ENCODE measurements around the gene UGT3A2.

Gene UGT3A2

DNA sequence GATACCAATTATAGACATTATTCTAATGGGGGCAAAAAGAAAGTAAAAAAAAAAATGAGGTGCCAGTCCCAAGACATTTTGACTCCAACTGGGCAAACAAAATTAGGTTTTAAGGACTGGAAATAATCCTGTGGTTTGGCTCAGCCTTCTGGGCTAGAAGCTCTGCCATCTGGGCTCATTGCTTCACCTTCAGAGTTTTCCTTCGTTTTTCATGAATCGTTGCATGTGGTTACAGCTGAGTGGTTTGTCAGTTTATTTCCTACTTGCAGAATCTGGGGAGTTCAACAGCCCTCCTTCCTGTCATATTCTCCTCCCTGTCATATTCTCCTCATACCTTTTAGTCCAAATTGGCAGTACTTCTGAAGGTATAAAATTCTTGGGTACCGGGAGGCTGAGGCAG is 12.0 kb downstream of the UGT3A2 start:
- Histone ChIP-seq H3K23ac (ENCODE audit: low read depth, low read length, poor library complexity) (no peak overlapping the region), H3K9me3 (replicated peaks in 1 of 2; ENCODE audit: control insufficient read depth in 2 of 2, insufficient read depth in 1 of 2, low read depth in 1 of 2, low read length in 2 of 2) (no peaks in the 10 kb centered on the region)

DNA sequence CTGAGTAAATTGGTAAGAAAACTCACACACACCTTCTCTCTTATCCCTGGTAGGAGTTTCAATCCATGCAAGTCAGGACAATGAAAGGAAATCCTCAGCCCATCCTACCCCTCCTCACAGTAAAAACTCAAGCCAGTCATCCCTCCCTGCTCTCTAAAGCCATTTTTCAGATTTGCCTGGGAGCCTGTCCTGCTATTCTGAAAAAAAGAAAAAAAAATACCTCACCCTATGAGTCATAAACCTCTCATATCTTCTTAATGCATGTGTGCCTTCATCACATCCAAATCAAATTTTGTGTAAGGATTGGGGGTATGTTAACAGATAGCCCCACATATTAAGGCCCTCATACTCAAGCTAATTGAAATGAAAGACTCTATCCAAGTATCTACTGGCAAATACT is 14.1 kb downstream of the UGT3A2 start:
- Histone ChIP-seq H3K18ac (ENCODE audit: low read length) (no peak overlapping the region), H3K4me3 (ENCODE audit: low read length in 2 of 2) (no peak overlapping the region), H3K14ac (ENCODE audit: low read length) (no peak overlapping the region), H2BK5ac (ENCODE audit: low read length) (no peak overlapping the region), H3K36me3 (replicated peaks in 1 of 2; ENCODE audit: control insufficient read depth in 2 of 2, insufficient read depth in 2 of 2, low read length in 2 of 2) (no peaks in the 10 kb centered on the region), H3K4me2 (ENCODE audit: insufficient read depth, low read length, poor library complexity, severe bottlenecking) (no peak overlapping the region), H2AFZ (ENCODE audit: low read length) (no peak overlapping the region), H3K27me3 (ENCODE audit: control insufficient read depth in 3 of 3, insufficient read depth in 3 of 3, low read depth in 1 of 3, low read length in 3 of 3) (peaks cover 0 to 4% (median 0%) of the 10 kb centered on the region in 3 experiments), H3K27ac (replicated peaks; ENCODE audit: low read length) (no peak overlapping the region), H3K4ac (ENCODE audit: low read length) (no peak overlapping the region), H2BK12ac (ENCODE audit: low read length) (no peak overlapping the region), H3K23ac (ENCODE audit: low read depth, low read length, poor library complexity) (no peak overlapping the region), H3K9ac (ENCODE audit: low read depth, low read length, poor library complexity) (no peak overlapping the region), H3K79me1 (ENCODE audit: low read depth, low read length) (peaks cover 1% of the 10 kb centered on the region), H2BK15ac (ENCODE audit: low read length) (no peak overlapping the region), H2BK120ac (ENCODE audit: low read depth, low read length) (no peak overlapping the region), H2AK5ac (ENCODE audit: low read depth, low read length) (no peak overlapping the region), H3K9me3 (replicated peaks in 1 of 2; ENCODE audit: control insufficient read depth in 2 of 2, insufficient read depth in 1 of 2, low read depth in 1 of 2, low read length in 2 of 2) (no peaks in the 10 kb centered on the region), H3K4me1 (ENCODE audit: control insufficient read depth in 2 of 2, insufficient read depth in 1 of 2, low read depth in 1 of 2, low read length in 2 of 2) (peaks cover 0 to 8% of the 10 kb centered on the region in 2 donors), H4K91ac (ENCODE audit: low read depth, low read length, poor library complexity) (no peak overlapping the region), H4K8ac (ENCODE audit: low read depth, low read length) (no peak overlapping the region)
- no peak for DNase-seq (ENCODE audit: low spot score)

More for the DNA sequence above, 12.0 kb downstream of the UGT3A2 start:
- Histone ChIP-seq H3K36me3 (replicated peaks in 1 of 2; ENCODE audit: control insufficient read depth in 2 of 2, insufficient read depth in 2 of 2, low read length in 2 of 2) (no peaks in the 10 kb centered on the region), H4K91ac (ENCODE audit: low read depth, low read length, poor library complexity) (no peak overlapping the region), H3K4me3 (ENCODE audit: low read length in 2 of 2) (no peak overlapping the region), H2BK12ac (ENCODE audit: low read length) (no peak overlapping the region), H3K79me1 (ENCODE audit: low read depth, low read length) (no peaks in the 10 kb centered on the region), H2BK120ac (ENCODE audit: low read depth, low read length) (no peak overlapping the region), H2BK15ac (ENCODE audit: low read length) (no peak overlapping the region), H3K27ac (replicated peaks; ENCODE audit: low read length) (no peak overlapping the region), H4K8ac (ENCODE audit: low read depth, low read length) (no peak overlapping the region), H3K18ac (ENCODE audit: low read length) (no peak overlapping the region), H3K4me1 (ENCODE audit: control insufficient read depth in 2 of 2, insufficient read depth in 1 of 2, low read depth in 1 of 2, low read length in 2 of 2) (peaks cover 0 to 7% of the 10 kb centered on the region in 2 donors), H3K9ac (ENCODE audit: low read depth, low read length, poor library complexity) (no peak overlapping the region), H2BK5ac (ENCODE audit: low read length) (no peak overlapping the region), H3K4me2 (ENCODE audit: insufficient read depth, low read length, poor library complexity, severe bottlenecking) (no peak overlapping the region), H2AFZ (ENCODE audit: low read length) (no peak overlapping the region), H2AK5ac (ENCODE audit: low read depth, low read length) (no peak overlapping the region), H3K14ac (ENCODE audit: low read length) (no peak overlapping the region), H3K4ac (ENCODE audit: low read length) (no peak overlapping the region), H3K27me3 (ENCODE audit: control insufficient read depth in 3 of 3, insufficient read depth in 3 of 3, low read depth in 1 of 3, low read length in 3 of 3) (peaks cover 0 to 4% (median 0%) of the 10 kb centered on the region in 3 experiments)
- DNase-seq (ENCODE audit: low spot score): no peak
- no CpG with 5 or more reads among the region's 3 CpGs for WGBS, 2 donors (ENCODE audit: extremely low coverage in 2 of 2, insufficient read length in 2 of 2, insufficient replicate concordance in 1 of 2)

DNA sequence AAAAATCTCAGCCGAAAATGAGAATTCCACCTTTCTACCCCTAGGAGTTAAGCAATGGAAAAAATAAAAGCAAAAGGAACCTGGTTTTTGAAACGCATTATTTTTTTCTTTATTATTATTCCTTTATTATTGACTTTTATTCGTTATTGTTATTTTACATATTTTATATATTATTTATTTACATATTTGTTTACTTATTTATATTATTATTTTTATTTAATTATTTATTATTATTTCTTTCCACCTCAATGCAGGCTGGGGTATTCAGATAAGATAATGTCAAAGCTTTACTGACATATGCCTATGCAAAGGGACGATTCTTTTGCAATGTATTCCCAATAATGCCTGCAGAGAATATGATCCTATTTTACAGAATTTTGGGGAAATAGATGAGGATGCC is 16.7 kb downstream of the UGT3A2 start:
- Histone ChIP-seq H3K9ac (ENCODE audit: low read depth, low read length, poor library complexity) (no peak overlapping the region), H2AK5ac (ENCODE audit: low read depth, low read length) (no peak overlapping the region), H3K4me1 (ENCODE audit: control insufficient read depth in 2 of 2, insufficient read depth in 1 of 2, low read depth in 1 of 2, low read length in 2 of 2) (peaks cover 0 to 2% of the 10 kb centered on the region in 2 donors), H3K79me1 (ENCODE audit: low read depth, low read length) (peaks cover 2% of the 10 kb centered on the region), H3K9me3 (replicated peaks in 1 of 2; ENCODE audit: control insufficient read depth in 2 of 2, insufficient read depth in 1 of 2, low read depth in 1 of 2, low read length in 2 of 2) (no peaks in the 10 kb centered on the region), H3K36me3 (replicated peaks in 1 of 2; ENCODE audit: control insufficient read depth in 2 of 2, insufficient read depth in 2 of 2, low read length in 2 of 2) (no peaks in the 10 kb centered on the region), H2BK5ac (ENCODE audit: low read length) (no peak overlapping the region), H3K14ac (ENCODE audit: low read length) (no peak overlapping the region), H2BK15ac (ENCODE audit: low read length) (no peak overlapping the region), H2AFZ (ENCODE audit: low read length) (no peak overlapping the region), H3K18ac (ENCODE audit: low read length) (no peak overlapping the region), H3K4me3 (ENCODE audit: low read length in 2 of 2) (no peak overlapping the region), H3K4me2 (ENCODE audit: insufficient read depth, low read length, poor library complexity, severe bottlenecking) (no peak overlapping the region), H3K4ac (ENCODE audit: low read length) (no peak overlapping the region), H2BK12ac (ENCODE audit: low read length) (no peak overlapping the region), H3K23ac (ENCODE audit: low read depth, low read length, poor library complexity) (no peak overlapping the region), H3K27me3 (ENCODE audit: control insufficient read depth in 3 of 3, insufficient read depth in 3 of 3, low read depth in 1 of 3, low read length in 3 of 3) (peaks cover 0 to 4% (median 0%) of the 10 kb centered on the region in 3 experiments), H4K8ac (ENCODE audit: low read depth, low read length) (no peak overlapping the region), H3K27ac (replicated peaks; ENCODE audit: low read length) (no peak overlapping the region), H2BK120ac (ENCODE audit: low read depth, low read length) (no peak overlapping the region), H4K91ac (ENCODE audit: low read depth, low read length, poor library complexity) (no peak overlapping the region)
- DNase-seq (ENCODE audit: low spot score): no peak
- no CpG with 5 or more reads among the region's 4 CpGs for WGBS, 2 donors (ENCODE audit: extremely low coverage in 2 of 2, insufficient read length in 2 of 2, insufficient replicate concordance in 1 of 2)

DNA sequence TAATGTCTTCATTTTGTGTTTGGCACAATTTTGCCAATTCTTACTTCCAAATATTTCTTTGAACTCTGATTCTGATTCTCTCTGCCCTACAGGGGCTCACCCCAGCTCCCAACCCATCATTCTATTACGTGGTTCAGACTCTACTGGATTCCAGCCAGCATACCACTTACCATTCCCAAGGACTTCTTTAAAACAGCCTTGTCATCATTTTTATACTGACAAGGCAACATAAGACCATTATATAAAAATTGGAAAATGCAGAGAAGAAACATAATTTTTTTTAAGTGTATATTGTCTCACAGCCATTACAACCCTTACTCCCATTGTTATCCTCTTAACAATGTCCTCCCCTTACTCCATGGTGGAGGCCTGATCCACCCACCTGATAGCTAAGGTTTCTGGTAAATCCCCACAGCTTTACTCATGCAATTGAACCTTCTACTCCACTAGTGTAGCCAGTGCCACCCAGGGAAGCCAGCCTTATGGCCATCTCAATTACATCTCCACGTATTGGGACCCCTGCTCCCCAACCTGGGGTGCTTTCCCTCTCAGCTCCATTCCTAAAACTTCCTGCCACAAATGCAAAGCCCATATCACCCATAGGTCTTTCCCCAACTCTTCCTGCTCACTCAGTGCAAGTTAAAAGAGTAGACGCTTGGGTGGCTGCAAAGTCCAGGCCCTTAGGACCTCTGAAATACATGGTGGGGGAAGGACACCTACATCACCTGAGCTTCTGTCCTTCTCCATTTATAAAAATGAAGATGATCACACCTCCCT is 19.1 kb downstream of the UGT3A2 start:
- Histone ChIP-seq H3K4me3 (ENCODE audit: low read length in 2 of 2) (no peak overlapping the region), H3K14ac (ENCODE audit: low read length) (no peak overlapping the region), H2BK15ac (ENCODE audit: low read length) (no peak overlapping the region), H4K8ac (ENCODE audit: low read depth, low read length) (peak overlapping the region; percentile 10), H3K4me1 (ENCODE audit: control insufficient read depth in 2 of 2, insufficient read depth in 1 of 2, low read depth in 1 of 2, low read length in 2 of 2) (peaks cover 0 to 2% of the 10 kb centered on the region in 2 donors), H3K9me3 (replicated peaks in 1 of 2; ENCODE audit: control insufficient read depth in 2 of 2, insufficient read depth in 1 of 2, low read depth in 1 of 2, low read length in 2 of 2) (no peaks in the 10 kb centered on the region), H2AFZ (ENCODE audit: low read length) (no peak overlapping the region), H3K9ac (ENCODE audit: low read depth, low read length, poor library complexity) (no peak overlapping the region), H3K27ac (replicated peaks; ENCODE audit: low read length) (no peak overlapping the region), H3K27me3 (ENCODE audit: control insufficient read depth in 3 of 3, insufficient read depth in 3 of 3, low read depth in 1 of 3, low read length in 3 of 3) (no peaks in the 10 kb centered on the region), H4K91ac (ENCODE audit: low read depth, low read length, poor library complexity) (no peak overlapping the region), H2BK120ac (ENCODE audit: low read depth, low read length) (no peak overlapping the region), H3K18ac (ENCODE audit: low read length) (no peak overlapping the region), H2BK5ac (ENCODE audit: low read length) (no peak overlapping the region), H3K4me2 (ENCODE audit: insufficient read depth, low read length, poor library complexity, severe bottlenecking) (no peak overlapping the region), H2BK12ac (ENCODE audit: low read length) (no peak overlapping the region), H3K79me1 (ENCODE audit: low read depth, low read length) (peaks cover 2% of the 10 kb centered on the region), H3K36me3 (replicated peaks in 1 of 2; ENCODE audit: control insufficient read depth in 2 of 2, insufficient read depth in 2 of 2, low read length in 2 of 2) (no peaks in the 10 kb centered on the region), H3K4ac (ENCODE audit: low read length) (no peak overlapping the region), H2AK5ac (ENCODE audit: low read depth, low read length) (no peak overlapping the region), H3K23ac (ENCODE audit: low read depth, low read length, poor library complexity) (no peak overlapping the region)
- WGBS, 2 donors (ENCODE audit: extremely low coverage in 2 of 2, insufficient read length in 2 of 2, insufficient replicate concordance in 1 of 2): no CpG with 5 or more reads among the region's 3 CpGs
- DNase-seq (ENCODE audit: low spot score): no peak

Measured in neuronal stem cell (in vitro differentiated cells).